Measurements from ENCODE around the gene PPCDC.

Gene PPCDC

GRCh38 chr15:74978077-74978476, 45.3 kb upstream of the PPCDC start:
- Histone ChIP-seq H4K20me1 (ENCODE audit: insufficient read depth, low read length) (no peaks in the 10 kb centered on the region), H3K4me2 (ENCODE audit: low read depth, low read length) (no peak overlapping the region)
- no peak for DNase-seq

GRCh38 chr15:74978503-74978902, 44.9 kb upstream of the PPCDC start:
- Histone ChIP-seq H3K9me3 (replicated peaks; ENCODE audit: insufficient read depth, low read length) (no peaks in the 10 kb centered on the region), H3K9me2 (replicated peaks; ENCODE audit: insufficient read depth, low read length) (no peaks in the 10 kb centered on the region), H3K27me3 (replicated peaks; ENCODE audit: insufficient read depth, low read length) (no peaks in the 10 kb centered on the region), H3K4me1 (ENCODE audit: low read length) (peaks cover 1% of the 10 kb centered on the region), H2AFZ (ENCODE audit: low read length) (no peak overlapping the region), H3K27ac (ENCODE audit: low read length) (no peak overlapping the region), H3K4me3 (ENCODE audit: low read length) (no peak overlapping the region), H3K36me3 (replicated peaks; ENCODE audit: insufficient read depth, low read length) (no peaks in the 10 kb centered on the region), H3K9ac (ENCODE audit: low read length) (no peak overlapping the region), H3K79me2 (ENCODE audit: low read length) (no peaks in the 10 kb centered on the region), H3F3A (ENCODE audit: insufficient read depth, low read length) (peaks cover under 1% of the 10 kb centered on the region), H3K4me2 (ENCODE audit: low read depth, low read length) (no peak overlapping the region), H4K20me1 (ENCODE audit: insufficient read depth, low read length) (no peaks in the 10 kb centered on the region)
- no peak for TF ChIP-seq EZH2 (optimal IDR thresholded peaks at IDR 0.05; ENCODE audit: low read depth, low read length)
- TF ChIP-seq CTCF (IDR thresholded peaks at IDR 0.05; ENCODE audit: low read length), result no peak
- no peak for TF ChIP-seq EZH2phosphoT487 (IDR thresholded peaks at IDR 0.05; ENCODE audit: low read length)
- no peak for DNase-seq

More at GRCh38 chr15:74978077-74978476, 45.3 kb upstream of the PPCDC start:
- Histone ChIP-seq H3K27me3 (replicated peaks; ENCODE audit: insufficient read depth, low read length) (no peaks in the 10 kb centered on the region), H3K9me3 (replicated peaks; ENCODE audit: insufficient read depth, low read length) (no peaks in the 10 kb centered on the region), H2AFZ (ENCODE audit: low read length) (no peak overlapping the region), H3K79me2 (ENCODE audit: low read length) (no peaks in the 10 kb centered on the region), H3K4me3 (ENCODE audit: low read length) (no peak overlapping the region), H3K4me1 (ENCODE audit: low read length) (no peaks in the 10 kb centered on the region), H3K9me2 (replicated peaks; ENCODE audit: insufficient read depth, low read length) (no peaks in the 10 kb centered on the region), H3K27ac (ENCODE audit: low read length) (no peak overlapping the region), H3K9ac (ENCODE audit: low read length) (no peak overlapping the region), H3F3A (ENCODE audit: insufficient read depth, low read length) (no peaks in the 10 kb centered on the region), H3K36me3 (replicated peaks; ENCODE audit: insufficient read depth, low read length) (no peaks in the 10 kb centered on the region)
- no peak for TF ChIP-seq CTCF (IDR thresholded peaks at IDR 0.05; ENCODE audit: low read length)
- no peak for TF ChIP-seq EZH2phosphoT487 (IDR thresholded peaks at IDR 0.05; ENCODE audit: low read length)
- TF ChIP-seq EZH2 (optimal IDR thresholded peaks at IDR 0.05; ENCODE audit: low read depth, low read length), result no peak

DNA sequence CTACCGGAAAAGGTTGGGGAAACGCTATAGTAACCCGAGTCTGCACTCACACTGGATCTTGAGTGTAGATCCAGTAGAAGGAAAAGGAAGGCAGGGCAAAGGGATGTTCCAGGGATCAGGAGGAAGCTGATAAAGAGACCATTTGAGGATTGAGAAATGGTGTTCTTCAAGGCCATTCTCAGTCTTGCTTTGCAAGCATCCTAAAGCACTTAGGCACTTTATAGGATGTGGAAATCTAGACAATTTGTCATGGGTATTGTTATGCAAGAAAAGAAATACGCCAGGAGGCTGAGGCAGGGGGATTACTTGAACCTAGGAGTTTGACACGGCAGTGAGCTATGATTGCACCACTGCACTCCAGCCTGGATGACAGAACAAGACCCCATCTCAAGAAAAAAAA, 41.2 kb upstream of the PPCDC start:
- Histone ChIP-seq H3K4me1 (ENCODE audit: low read length) (peaks cover 9% of the 10 kb centered on the region), H3K4me2 (ENCODE audit: low read depth, low read length) (no peak overlapping the region), H3F3A (ENCODE audit: insufficient read depth, low read length) (peaks cover 8% of the 10 kb centered on the region), H3K27ac (ENCODE audit: low read length) (no peak overlapping the region), H3K36me3 (replicated peaks; ENCODE audit: insufficient read depth, low read length) (no peaks in the 10 kb centered on the region), H3K9me2 (replicated peaks; ENCODE audit: insufficient read depth, low read length) (no peaks in the 10 kb centered on the region), H3K27me3 (replicated peaks; ENCODE audit: insufficient read depth, low read length) (no peaks in the 10 kb centered on the region), H2AFZ (ENCODE audit: low read length) (no peak overlapping the region), H3K9ac (ENCODE audit: low read length) (no peak overlapping the region), H3K9me3 (replicated peaks; ENCODE audit: insufficient read depth, low read length) (no peaks in the 10 kb centered on the region), H3K79me2 (ENCODE audit: low read length) (no peaks in the 10 kb centered on the region), H3K4me3 (ENCODE audit: low read length) (no peak overlapping the region), H4K20me1 (ENCODE audit: insufficient read depth, low read length) (no peaks in the 10 kb centered on the region)
- TF ChIP-seq EZH2phosphoT487 (IDR thresholded peaks at IDR 0.05; ENCODE audit: low read length), result no peak
- no peak for TF ChIP-seq EZH2 (optimal IDR thresholded peaks at IDR 0.05; ENCODE audit: low read depth, low read length)
- TF ChIP-seq CTCF (IDR thresholded peaks at IDR 0.05; ENCODE audit: low read length), result no peak
- no peak for DNase-seq

Measured in MM.1S (cell line).